Calu3 (cell line): ENCODE data around the gene C1D. TPM values are rescaled to one million over a fixed set of nuclear protein-coding genes. Genes with fewer than 3 reads are reported as not detected.

Experiments used
- BruUV-seq: library from RNA; stranded (reverse); fragments of 400-500 nt; replicated peaks from 2 replicates; lab custom pipeline; 2021; lab: Mats Ljungman, UMichigan
- CTCF ChIA-PET: fragments of 300-600 bp; sonication (Branson Sonifier 250); formaldehyde crosslinking; loops from one replicate; lab custom pipeline; 2022; ENCODE audit warnings: antibody characterized with exemption; lab: Charles Lee
- DNase-seq: peaks from one replicate; pipeline ENCODE4 v3.0.0; 2022
- H3K27ac Mint-ChIP-seq: one replicate; pipeline ENCODE4 v1.8.0; 2022; ENCODE audit warnings: mixed read lengths; ENCODE audit not compliant: unreplicated experiment
- H3K27me3 Mint-ChIP-seq: one replicate; pipeline ENCODE4 v1.8.0; 2022; ENCODE audit warnings: mixed read lengths; ENCODE audit not compliant: unreplicated experiment
- H3K36me3 Mint-ChIP-seq: one replicate; pipeline ENCODE4 v1.8.0; 2022; ENCODE audit warnings: mild to moderate bottlenecking, moderate library complexity, mixed read lengths; ENCODE audit not compliant: insufficient read depth, unreplicated experiment
- H3K4me1 Mint-ChIP-seq: one replicate; pipeline ENCODE4 v1.8.0; 2022; ENCODE audit warnings: mild to moderate bottlenecking, low read depth, mixed read lengths; ENCODE audit not compliant: unreplicated experiment
- H3K4me3 Mint-ChIP-seq: one replicate; pipeline ENCODE4 v1.8.0; 2022; ENCODE audit warnings: mild to moderate bottlenecking, low read depth, moderate library complexity, mixed read lengths; ENCODE audit not compliant: unreplicated experiment
- H3K9me3 Mint-ChIP-seq: one replicate; pipeline ENCODE4 v1.8.0; 2022; ENCODE audit warnings: low read depth, mixed read lengths; ENCODE audit not compliant: unreplicated experiment
- CTCF ChIP-seq: fragments of 200-600 bp; IDR thresholded peaks from one replicate; pipeline ENCODE4 v1.8.0; 2022; ENCODE audit warnings: antibody characterized with exemption; ENCODE audit not compliant: unreplicated experiment
- intact Hi-C: fragments of 100-400 bp; cut with micrococcal nuclease; formaldehyde crosslinking; loops from one replicate; pipeline ENCODE4 v1.10.0; 2022; ENCODE audit not compliant: unreplicated experiment
- total RNA-seq: library from RNA; stranded (reverse); gene quantifications from 2 replicates; pipeline ENCODE4 v1.2.3, GENCODE V29; 2022

C1D gene
- total RNA-seq, 1 experiment from 2014 or later: 21.0 TPM

GRCh38 chr2:68030529-68030928, 32.3 kb downstream of the C1D start:
- CTCF ChIA-PET: no interaction called here

GRCh38 chr2:68027959-68028358, 34.8 kb downstream of the C1D start:
- no peaks in the 10 kb centered on the region for H3K36me3 Mint-ChIP-seq
- no peaks in the 10 kb centered on the region for H3K4me1 Mint-ChIP-seq
- H3K4me3 Mint-ChIP-seq: no peak overlapping the region
- intact Hi-C loops: no loop called here
- no peak overlapping the region for H3K27ac Mint-ChIP-seq
- no peak for TF ChIP-seq CTCF
- H3K9me3 Mint-ChIP-seq: no peaks in the 10 kb centered on the region
- peaks cover 4% of the 10 kb centered on the region for H3K27me3 Mint-ChIP-seq
- CTCF ChIA-PET: no interaction called here
- BruUV-seq: no TSS peak
- DNase-seq: no peak

More at GRCh38 chr2:68030529-68030928, 32.3 kb downstream of the C1D start:
- DNase-seq: no peak
- Mint-ChIP-seq H3K4me1 (no peaks in the 10 kb centered on the region), H3K36me3 (no peaks in the 10 kb centered on the region), H3K4me3 (no peak overlapping the region), H3K27me3 (no peaks in the 10 kb centered on the region), H3K27ac (no peak overlapping the region), H3K9me3 (no peaks in the 10 kb centered on the region)
- intact Hi-C loops: loop anchor here (5.0 kb wide), 2 partner anchors 183 to 1603 kb away; no protein-coding TSS in a partner anchor
- BruUV-seq: no TSS peak
- TF ChIP-seq CTCF: no peak

- no peaks in the 10 kb centered on the region for H3K9me3 Mint-ChIP-seq
- peaks cover 28% of the 10 kb centered on the region for H3K27me3 Mint-ChIP-seq
- H3K27ac Mint-ChIP-seq: no peak overlapping the region
- no peaks in the 10 kb centered on the region for H3K36me3 Mint-ChIP-seq
- CTCF ChIA-PET: no interaction called here
- H3K4me1 Mint-ChIP-seq: no peaks in the 10 kb centered on the region
- intact Hi-C loops: no loop called here
- H3K4me3 Mint-ChIP-seq: no peak overlapping the region
- no peak for TF ChIP-seq CTCF
- no peak for DNase-seq
- no TSS peak for BruUV-seq
These were observed 38.4 kb downstream of the C1D start for GRCh38 chr2:68024450-68024849.

- no peak overlapping the region for H3K27ac Mint-ChIP-seq
- H3K27me3 Mint-ChIP-seq: peaks cover 28% of the 10 kb centered on the region
- H3K4me1 Mint-ChIP-seq: no peaks in the 10 kb centered on the region
- TF ChIP-seq CTCF: no peak
- intact Hi-C loops: no loop called here
- no peaks in the 10 kb centered on the region for H3K36me3 Mint-ChIP-seq
- DNase-seq: no peak
- no peaks in the 10 kb centered on the region for H3K9me3 Mint-ChIP-seq
- no TSS peak for BruUV-seq
- H3K4me3 Mint-ChIP-seq: no peak overlapping the region
- CTCF ChIA-PET: no interaction called here
These were observed 38.9 kb downstream of the C1D start for GRCh38 chr2:68023904-68024303.
